K562 (cell line): ENCODE data around the gene LRRFIP2. TPM values are rescaled to one million over a fixed set of nuclear protein-coding genes. Genes with fewer than 3 reads are reported as not detected.
A peak's percentile ranks its signal among the peaks of the same experiment; 100 is the strongest.

Source experiments
- BHLHE40 ChIP-seq: IDR thresholded peaks from 2 replicates; pipeline ENCODE4 v1.6.1; 2011; ENCODE audit warnings: low read length, improper control_type of control experiment
- C11orf30 ChIP-seq: fragments of 450-650 bp; IDR thresholded peaks from 2 replicates; pipeline ENCODE4 v1.6.1; 2016; ENCODE audit warnings: low read depth, mild to moderate bottlenecking
- CBX5 ChIP-seq: IDR thresholded peaks from 2 replicates; pipeline ENCODE4 v1.6.1; 2014; ENCODE audit warnings: low read depth, borderline replicate concordance
- ELF2 ChIP-seq: fragments of 250-450 bp; sonication (Bioruptor Pico); IDR thresholded peaks from 2 replicates; pipeline ENCODE4 v1.5.0; 2021; ENCODE audit warnings: mild to moderate bottlenecking
- ETV5 ChIP-seq: sonication (generic); formaldehyde crosslinking; IDR thresholded peaks from 2 replicates; pipeline ENCODE4 v1.4.0; 2020; ENCODE audit warnings: low read depth, mild to moderate bottlenecking, missing genetic modification reagents
- FOXJ2 ChIP-seq: fragments of 200-800 bp; sonication (Bioruptor generic); IDR thresholded peaks from 2 replicates; pipeline ENCODE4 v1.6.1; 2016; ENCODE audit warnings: missing genetic modification characterization, missing compliant biosample characterization
- FOXK1 ChIP-seq: sonication (generic); formaldehyde crosslinking; IDR thresholded peaks from 2 replicates; pipeline ENCODE4 v1.8.0; 2022; ENCODE audit warnings: missing genetic modification reagents, mild to moderate bottlenecking, borderline replicate concordance
- HMG20B ChIP-seq: fragments of 250-450 bp; sonication (Bioruptor Pico); IDR thresholded peaks from 2 replicates; pipeline ENCODE4 v1.5.0; 2021; ENCODE audit warnings: mild to moderate bottlenecking
- ILK ChIP-seq: fragments of 450-650 bp; IDR thresholded peaks from 2 replicates; pipeline ENCODE4 v1.6.1; 2016; ENCODE audit warnings: missing genetic modification characterization, low read depth, mild to moderate bottlenecking, missing compliant biosample characterization, moderate library complexity, borderline replicate concordance
- KLF1 ChIP-seq: fragments of 450-650 bp; IDR thresholded peaks from 2 replicates; pipeline ENCODE4 v1.6.1; 2016; ENCODE audit warnings: missing genetic modification characterization, missing compliant biosample characterization
- MTA1 ChIP-seq: fragments of 450-650 bp; IDR thresholded peaks from 2 replicates; pipeline ENCODE4 v1.6.1; 2017; ENCODE audit warnings: borderline replicate concordance
- NFE2L1 ChIP-seq: fragments of 450-650 bp; IDR thresholded peaks from 2 replicates; pipeline ENCODE4 v1.6.1; 2016; ENCODE audit warnings: missing genetic modification characterization, low read depth, mild to moderate bottlenecking, missing compliant biosample characterization, moderate library complexity, borderline replicate concordance
- RBM15 ChIP-seq: fragments of 200-400 bp; formaldehyde crosslinking; IDR thresholded peaks from 2 replicates; pipeline ENCODE4 v1.6.1; 2018; ENCODE audit warnings: mild to moderate bottlenecking, low read length, moderate library complexity; ENCODE audit not compliant: insufficient read depth
- RBM39 ChIP-seq: fragments of 200-400 bp; formaldehyde crosslinking; optimal IDR thresholded peaks from 2 replicates; pipeline ENCODE3; 2018; ENCODE audit warnings: low read depth, low read length
- RHOXF2B ChIP-seq: fragments of 250-450 bp; sonication (Bioruptor Pico); conservative IDR thresholded peaks from 2 replicates; pipeline ENCODE4 v1.5.1; 2021
- SAFB ChIP-seq: fragments of 200-400 bp; formaldehyde crosslinking; IDR thresholded peaks from 2 replicates; pipeline ENCODE4 v1.6.1; 2017; ENCODE audit warnings: low read depth, low read length, borderline replicate concordance
- STAT5B ChIP-seq: fragments of 250-450 bp; sonication (Bioruptor Pico); IDR thresholded peaks from 2 replicates; pipeline ENCODE4 v1.8.0; 2021; ENCODE audit warnings: mild to moderate bottlenecking, inconsistent platforms
- SUPT5H ChIP-seq: fragments of 450-650 bp; IDR thresholded peaks from 2 replicates; pipeline ENCODE4 v1.6.1; 2016
- TAL1 ChIP-seq: fragments of 450-650 bp; IDR thresholded peaks from 2 replicates; pipeline ENCODE4 v1.6.1; 2016; ENCODE audit warnings: mild to moderate bottlenecking
- TFAM ChIP-seq: fragments of 250-450 bp; sonication (Bioruptor Pico); conservative IDR thresholded peaks from 2 replicates; pipeline ENCODE4 v1.5.0; 2021; ENCODE audit warnings: mild to moderate bottlenecking, moderate library complexity
- ZBTB1 ChIP-seq: sonication (generic); formaldehyde crosslinking; IDR thresholded peaks from 2 replicates; pipeline ENCODE4 v1.8.1; 2023; ENCODE audit warnings: missing genetic modification reagents, low read depth, mild to moderate bottlenecking, borderline replicate concordance
- polyA plus RNA-seq, 8 experiments: library from polyadenylated mRNA; depleted of rRNA in 4 of 8; stranded (reverse) in 5 of 8; unstranded in 3 of 8; fragments of >200 nt; fragmentation: Nextera tagmentation in 2 of 8; fragmentation: Illumina TruSeq in 1 of 8; extraction: Ambion mirVana in 2 of 8; extraction: Trizol in 1 of 8; gene quantifications; 2 replicates each; pipeline versions ENCODE4 v1.2.1 to v1.2.3, GENCODE V29; 2011 to 2014; ENCODE audit warnings: inconsistent platforms in 1 of 8, missing spikeins in 1 of 8
- total RNA-seq, 7 experiments: library from RNA; depleted of rRNA in 6 of 7; stranded (reverse); fragments of >200 nt in 6 of 7; fragmentation: Illumina TruSeq in 2 of 7; extraction: Trizol in 2 of 7; gene quantifications; 2 replicates each; pipeline versions ENCODE4 v1.2.1 to v1.2.3, GENCODE V29; 2011 to 2021; ENCODE audit warnings: low replicate concordance in 1 of 7
- TF ChIP-seq, protein P1 (sequence below): fragments of 450-650 bp; IDR thresholded peaks from 2 replicates; pipeline ENCODE4 v1.6.1; 2016; ENCODE audit warnings: missing biosample characterization, missing genetic modification characterization
- TF ChIP-seq, protein P2 (sequence below), 2 experiments: fragments of 450-650 bp in 1 of 2; sonication (generic) in 1 of 2; formaldehyde crosslinking in 1 of 2; IDR thresholded peaks in 1 of 2; conservative IDR thresholded peaks in 1 of 2; 2 replicates each; pipeline versions ENCODE4 v1.6.1 to v1.8.1; 2016 to 2023; ENCODE audit warnings: mild to moderate bottlenecking in 2 of 2, moderate library complexity in 2 of 2, inconsistent platforms in 1 of 2, missing genetic modification reagents in 1 of 2
- TF ChIP-seq, protein P3 (sequence below): fragments of 450-650 bp; IDR thresholded peaks from 2 replicates; pipeline ENCODE4 v1.6.1; 2017; ENCODE audit warnings: antibody characterized with exemption

Gene LRRFIP2
- total and polyA plus RNA-seq, 9 of the 15 experiments (the other 6 are each of a cell fraction or from before 2014, with no cell fraction given): 9.9 to 53.9 (median 42.7) TPM

DNA sequence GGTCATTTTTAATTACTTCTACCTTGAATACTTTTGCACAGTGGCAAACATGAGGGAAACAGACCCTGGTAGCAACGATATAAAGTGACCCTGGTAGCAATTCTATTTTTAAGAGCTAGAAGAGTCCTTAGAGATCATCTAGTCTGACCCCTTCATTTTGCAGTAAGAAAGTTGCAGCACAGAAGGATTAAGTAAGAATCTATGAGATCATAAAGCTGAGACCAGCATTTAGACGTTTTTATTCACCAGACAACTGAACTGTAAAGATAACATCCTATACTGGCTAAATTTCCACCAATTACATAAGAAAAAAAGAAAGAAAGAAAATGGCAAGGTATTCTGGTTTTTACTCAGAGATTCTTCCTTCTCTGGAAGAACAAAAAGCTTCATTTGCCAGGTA is 49.9 kb downstream of the LRRFIP2 start (continued):
- TF ChIP-seq ELF2 (CRISPR knock-in tag) (no peak), RHOXF2B (CRISPR knock-in tag) (no peak), ZBTB1 (no peak), SUPT5H (no peak), RBM15 (no peak), ETV5 (CRISPR knock-in tag) (no peak), STAT5B (CRISPR knock-in tag) (no peak), CBX5 (no peak), RBM39 (no peak), KLF1 (tag) (no peak), TFAM (CRISPR knock-in tag) (no peak), TAL1 (no peak), C11orf30 (no peak), NFE2L1 (no peak), FOXK1 (CRISPR knock-in tag) (no peak), MTA1 (peak; percentile 86; the same call in 1 of the 2 replicates), ILK (tag) (no peak), SAFB (no peak), HMG20B (CRISPR knock-in tag) (0 out of 2 replicates have a peak, but pooled peaks have one; percentile 32), BHLHE40 (no peak), FOXJ2 (no peak)
- TF ChIP-seq, protein P1, sequence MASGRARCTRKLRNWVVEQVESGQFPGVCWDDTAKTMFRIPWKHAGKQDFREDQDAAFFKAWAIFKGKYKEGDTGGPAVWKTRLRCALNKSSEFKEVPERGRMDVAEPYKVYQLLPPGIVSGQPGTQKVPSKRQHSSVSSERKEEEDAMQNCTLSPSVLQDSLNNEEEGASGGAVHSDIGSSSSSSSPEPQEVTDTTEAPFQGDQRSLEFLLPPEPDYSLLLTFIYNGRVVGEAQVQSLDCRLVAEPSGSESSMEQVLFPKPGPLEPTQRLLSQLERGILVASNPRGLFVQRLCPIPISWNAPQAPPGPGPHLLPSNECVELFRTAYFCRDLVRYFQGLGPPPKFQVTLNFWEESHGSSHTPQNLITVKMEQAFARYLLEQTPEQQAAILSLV: no peak
- TF ChIP-seq, protein P2, sequence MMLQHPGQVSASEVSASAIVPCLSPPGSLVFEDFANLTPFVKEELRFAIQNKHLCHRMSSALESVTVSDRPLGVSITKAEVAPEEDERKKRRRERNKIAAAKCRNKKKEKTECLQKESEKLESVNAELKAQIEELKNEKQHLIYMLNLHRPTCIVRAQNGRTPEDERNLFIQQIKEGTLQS (IDR thresholded peaks at IDR 0.05): peak; percentile 35; the same call in 1 of the 2 replicates
- TF ChIP-seq, protein P2 (CRISPR knock-in tag; conservative IDR thresholded peaks at IDR 0.05): no peak
- TF ChIP-seq, protein P3, sequence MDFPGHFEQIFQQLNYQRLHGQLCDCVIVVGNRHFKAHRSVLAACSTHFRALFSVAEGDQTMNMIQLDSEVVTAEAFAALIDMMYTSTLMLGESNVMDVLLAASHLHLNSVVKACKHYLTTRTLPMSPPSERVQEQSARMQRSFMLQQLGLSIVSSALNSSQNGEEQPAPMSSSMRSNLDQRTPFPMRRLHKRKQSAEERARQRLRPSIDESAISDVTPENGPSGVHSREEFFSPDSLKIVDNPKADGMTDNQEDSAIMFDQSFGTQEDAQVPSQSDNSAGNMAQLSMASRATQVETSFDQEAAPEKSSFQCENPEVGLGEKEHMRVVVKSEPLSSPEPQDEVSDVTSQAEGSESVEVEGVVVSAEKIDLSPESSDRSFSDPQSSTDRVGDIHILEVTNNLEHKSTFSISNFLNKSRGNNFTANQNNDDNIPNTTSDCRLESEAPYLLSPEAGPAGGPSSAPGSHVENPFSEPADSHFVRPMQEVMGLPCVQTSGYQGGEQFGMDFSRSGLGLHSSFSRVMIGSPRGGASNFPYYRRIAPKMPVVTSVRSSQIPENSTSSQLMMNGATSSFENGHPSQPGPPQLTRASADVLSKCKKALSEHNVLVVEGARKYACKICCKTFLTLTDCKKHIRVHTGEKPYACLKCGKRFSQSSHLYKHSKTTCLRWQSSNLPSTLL: no peak
